Tibial nerve (tissue), 4 donors: ENCODE results near the gene TYSND1.

Experiments used
- CTCF ChIP-seq, 5 experiments: fragments of 200-600 bp in 3 of 5; fragments of 450-650 bp in 2 of 5; sonication (generic) in 3 of 5; IDR thresholded peaks; one replicate each; pipeline ENCODE4 v1.5.1; 2016 to 2019; ENCODE audit warnings: antibody characterized with exemption in 5 of 5, mild to moderate bottlenecking in 3 of 5, moderate library complexity in 2 of 5
- EP300 ChIP-seq, 2 donors: sonication (generic); formaldehyde crosslinking; IDR thresholded peaks; one replicate each; pipeline ENCODE4 v1.6.1; 2017; ENCODE audit warnings: antibody characterized with exemption in 2 of 2, mild to moderate bottlenecking in 1 of 2

DNA sequence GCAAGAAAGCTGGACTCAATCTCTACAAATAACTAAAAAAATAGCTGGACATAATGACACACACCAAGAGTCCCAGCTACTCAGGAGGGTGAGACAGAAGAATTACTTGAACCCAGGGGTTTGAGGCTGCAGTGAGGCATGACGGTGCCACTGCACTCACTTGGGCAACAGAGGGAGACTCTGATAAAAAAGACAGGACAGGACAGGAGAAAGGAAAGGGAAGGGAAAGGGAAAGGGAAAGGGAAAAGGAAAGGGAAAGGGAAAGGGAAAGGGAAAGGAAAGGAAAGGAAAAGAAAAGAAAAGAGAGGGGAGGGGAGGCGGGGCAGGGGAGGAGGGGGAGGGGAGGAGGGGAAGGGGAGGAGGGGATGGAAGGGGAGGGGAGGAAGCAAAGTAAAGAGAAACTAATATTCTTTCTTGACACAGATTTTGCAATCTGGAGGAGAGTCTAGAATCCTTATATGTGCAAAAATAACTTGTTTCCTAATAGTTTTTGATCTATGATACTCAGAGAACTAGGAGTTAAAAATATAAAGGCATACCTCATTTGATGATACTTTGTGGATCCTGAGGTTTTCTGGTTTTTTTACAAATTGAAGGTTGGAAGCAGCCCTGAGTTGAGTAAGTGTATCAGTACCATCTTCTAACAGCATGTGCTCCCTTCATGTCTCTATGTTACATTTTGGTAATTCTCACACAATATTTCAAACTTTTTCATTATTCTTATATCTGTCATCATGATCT, 15.8 kb upstream of the TYSND1 start:
- TF ChIP-seq CTCF (IDR thresholded peaks at IDR 0.05) (no peak), EP300 (IDR thresholded peaks at IDR 0.05) (no peak)
